ES-I3 (cell line): ENCODE results near the gene TTC7B.

Experiments
- H3K36me3 ChIP-seq: 2 replicates; pipeline ENCODE4 v1.6.1; 2013; ENCODE audit warnings: mild to moderate bottlenecking, low read length, control low read depth, moderate library complexity; ENCODE audit not compliant: insufficient read depth
- H3K4me1 ChIP-seq: 2 replicates; pipeline ENCODE4 v1.6.1; 2013; ENCODE audit warnings: mild to moderate bottlenecking, control low read depth, low read length; ENCODE audit not compliant: insufficient read depth
- H3K9ac ChIP-seq: 2 replicates; pipeline ENCODE4 v1.6.1; 2013; ENCODE audit warnings: low read depth, mild to moderate bottlenecking, low read length, moderate library complexity
- H3K9me3 ChIP-seq: 2 replicates; pipeline ENCODE4 v1.6.1; 2013; ENCODE audit warnings: mild to moderate bottlenecking, low read length, moderate library complexity; ENCODE audit not compliant: control insufficient read depth, insufficient read depth

The TTC7B gene

GRCh38 chr14:90758028-90758889 lies 58.0 kb downstream of the TTC7B start:
- H3K9me3 ChIP-seq = no peaks in the 10 kb centered on the region
- peaks cover 8% of the 10 kb centered on the region for H3K4me1 ChIP-seq
- peak overlapping the region; percentile 55 for H3K9ac ChIP-seq
- no peaks in the 10 kb centered on the region for H3K36me3 ChIP-seq

DNA sequence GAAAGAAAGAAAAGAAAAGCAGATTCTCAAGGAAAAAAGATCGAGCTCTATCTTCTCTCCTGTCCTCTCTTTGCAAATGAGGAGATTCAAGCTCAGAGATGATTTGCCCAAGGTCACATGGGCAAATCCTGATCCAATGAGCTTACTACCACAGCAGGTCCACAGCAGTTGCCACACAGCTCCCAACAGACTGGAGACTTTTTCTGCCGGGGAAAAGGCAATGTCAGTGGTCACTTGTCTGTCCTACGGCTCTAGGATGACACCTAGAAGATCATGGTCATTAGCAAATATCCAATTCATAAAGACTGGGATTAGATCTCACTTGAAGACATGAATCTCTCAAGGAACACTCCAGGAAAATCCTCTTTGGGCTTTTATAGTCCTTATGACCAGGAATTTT lies 58.8 kb downstream of the TTC7B start:
- Histone ChIP-seq H3K9ac (peak overlapping the region; percentile 55; the same call in 1 of the 2 replicates), H3K9me3 (no peaks in the 10 kb centered on the region), H3K36me3 (no peaks in the 10 kb centered on the region), H3K4me1 (peaks cover 8% of the 10 kb centered on the region)

- Histone ChIP-seq H3K36me3 (no peaks in the 10 kb centered on the region), H3K9ac (no peak overlapping the region), H3K9me3 (no peaks in the 10 kb centered on the region), H3K4me1 (peaks cover 8% of the 10 kb centered on the region)
Observed at GRCh38 chr14:90756755-90757345, 59.4 kb downstream of the TTC7B start.

DNA sequence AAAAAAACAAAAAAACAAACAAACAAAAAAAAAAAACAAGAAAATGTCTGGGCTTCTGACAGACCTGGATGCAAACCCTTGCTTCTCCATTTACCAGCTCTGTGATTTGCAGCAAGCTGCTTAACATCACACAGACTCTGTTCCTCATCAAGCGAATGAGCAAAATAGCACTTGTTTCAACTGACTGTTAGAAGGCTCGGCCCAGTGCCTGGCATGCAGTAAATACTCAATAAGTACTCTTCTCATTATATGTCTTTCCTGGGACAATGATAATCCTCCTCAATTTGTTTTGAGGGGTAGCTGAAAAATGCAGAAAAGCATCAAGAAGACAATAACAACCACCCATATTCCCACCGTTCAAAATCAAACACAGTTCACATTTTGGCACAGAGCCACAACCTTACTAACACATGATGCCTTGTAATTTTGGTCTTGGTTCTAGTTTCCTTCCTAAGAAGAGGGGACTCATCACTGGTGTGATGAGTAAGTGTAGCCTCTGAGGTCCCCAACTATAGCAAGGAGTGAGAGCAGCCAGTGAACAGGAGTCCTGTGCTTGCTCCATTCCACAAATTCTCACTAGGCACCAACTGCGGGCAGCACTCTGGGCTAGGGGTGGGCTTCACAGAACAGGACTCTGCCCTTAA lies 60.4 kb downstream of the TTC7B start:
- Histone ChIP-seq H3K9me3 (no peaks in the 10 kb centered on the region), H3K9ac (no peak overlapping the region), H3K36me3 (no peaks in the 10 kb centered on the region), H3K4me1 (peaks cover 8% of the 10 kb centered on the region)

GRCh38 chr14:90753456-90754005 lies 62.7 kb downstream of the TTC7B start:
- no peak overlapping the region for H3K9ac ChIP-seq
- no peaks in the 10 kb centered on the region for H3K9me3 ChIP-seq
- peaks cover 4% of the 10 kb centered on the region; the same call in 1 of the 2 replicates for H3K4me1 ChIP-seq
- H3K36me3 ChIP-seq = no peaks in the 10 kb centered on the region

GRCh38 chr14:90750701-90751100 lies 65.5 kb downstream of the TTC7B start:
- Histone ChIP-seq H3K36me3 (no peaks in the 10 kb centered on the region), H3K9me3 (peaks cover 4% of the 10 kb centered on the region; the same call in 1 of the 2 replicates), H3K4me1 (no peaks in the 10 kb centered on the region), H3K9ac (no peak overlapping the region)

- no peaks in the 10 kb centered on the region for H3K36me3 ChIP-seq
- peaks cover 4% of the 10 kb centered on the region; the same call in 1 of the 2 replicates for H3K9me3 ChIP-seq
- no peaks in the 10 kb centered on the region for H3K4me1 ChIP-seq
- H3K9ac ChIP-seq = no peak overlapping the region
Observed at GRCh38 chr14:90750191-90750590, 66.0 kb downstream of the TTC7B start.

GRCh38 chr14:90747909-90748308 lies 68.3 kb downstream of the TTC7B start:
- no peaks in the 10 kb centered on the region for H3K36me3 ChIP-seq
- H3K9ac ChIP-seq = no peak overlapping the region
- H3K9me3 ChIP-seq = peaks cover 4% of the 10 kb centered on the region; the same call in 1 of the 2 replicates
- H3K4me1 ChIP-seq = no peaks in the 10 kb centered on the region

GRCh38 chr14:90743826-90744225 lies 72.4 kb downstream of the TTC7B start:
- H3K36me3 ChIP-seq = no peaks in the 10 kb centered on the region
- H3K4me1 ChIP-seq = no peaks in the 10 kb centered on the region
- H3K9ac ChIP-seq = no peak overlapping the region
- H3K9me3 ChIP-seq = peaks cover 4% of the 10 kb centered on the region; the same call in 1 of the 2 replicates

- no peaks in the 10 kb centered on the region for H3K36me3 ChIP-seq
- peaks cover 4% of the 10 kb centered on the region; the same call in 1 of the 2 replicates for H3K9me3 ChIP-seq
- H3K9ac ChIP-seq = no peak overlapping the region
- no peaks in the 10 kb centered on the region for H3K4me1 ChIP-seq
Observed at GRCh38 chr14:90743425-90743824, 72.8 kb downstream of the TTC7B start.

GRCh38 chr14:90742729-90743128 lies 73.5 kb downstream of the TTC7B start:
- Histone ChIP-seq H3K36me3 (no peaks in the 10 kb centered on the region), H3K4me1 (no peaks in the 10 kb centered on the region), H3K9ac (no peak overlapping the region), H3K9me3 (peaks cover 4% of the 10 kb centered on the region; the same call in 1 of the 2 replicates)

GRCh38 chr14:90742252-90742651 lies 74.0 kb downstream of the TTC7B start:
- no peaks in the 10 kb centered on the region for H3K4me1 ChIP-seq
- H3K36me3 ChIP-seq = no peaks in the 10 kb centered on the region
- no peak overlapping the region for H3K9ac ChIP-seq
- H3K9me3 ChIP-seq = peaks cover 2% of the 10 kb centered on the region; the same call in 1 of the 2 replicates

DNA sequence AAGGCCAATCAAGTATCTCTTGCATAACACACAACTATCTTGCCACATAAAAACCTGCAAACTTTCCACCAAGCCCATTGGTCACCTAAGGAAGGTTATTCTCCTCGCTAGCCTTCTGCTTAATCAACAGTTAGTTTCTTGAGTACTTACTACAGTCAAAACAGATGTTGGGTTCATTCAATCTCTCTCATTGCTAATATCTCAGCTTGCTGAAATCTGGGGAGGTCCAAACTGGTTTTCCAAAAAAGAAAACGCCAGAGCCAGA lies 74.6 kb downstream of the TTC7B start:
- no peaks in the 10 kb centered on the region for H3K36me3 ChIP-seq
- no peaks in the 10 kb centered on the region for H3K4me1 ChIP-seq
- H3K9me3 ChIP-seq = no peaks in the 10 kb centered on the region
- H3K9ac ChIP-seq = no peak overlapping the region

DNA sequence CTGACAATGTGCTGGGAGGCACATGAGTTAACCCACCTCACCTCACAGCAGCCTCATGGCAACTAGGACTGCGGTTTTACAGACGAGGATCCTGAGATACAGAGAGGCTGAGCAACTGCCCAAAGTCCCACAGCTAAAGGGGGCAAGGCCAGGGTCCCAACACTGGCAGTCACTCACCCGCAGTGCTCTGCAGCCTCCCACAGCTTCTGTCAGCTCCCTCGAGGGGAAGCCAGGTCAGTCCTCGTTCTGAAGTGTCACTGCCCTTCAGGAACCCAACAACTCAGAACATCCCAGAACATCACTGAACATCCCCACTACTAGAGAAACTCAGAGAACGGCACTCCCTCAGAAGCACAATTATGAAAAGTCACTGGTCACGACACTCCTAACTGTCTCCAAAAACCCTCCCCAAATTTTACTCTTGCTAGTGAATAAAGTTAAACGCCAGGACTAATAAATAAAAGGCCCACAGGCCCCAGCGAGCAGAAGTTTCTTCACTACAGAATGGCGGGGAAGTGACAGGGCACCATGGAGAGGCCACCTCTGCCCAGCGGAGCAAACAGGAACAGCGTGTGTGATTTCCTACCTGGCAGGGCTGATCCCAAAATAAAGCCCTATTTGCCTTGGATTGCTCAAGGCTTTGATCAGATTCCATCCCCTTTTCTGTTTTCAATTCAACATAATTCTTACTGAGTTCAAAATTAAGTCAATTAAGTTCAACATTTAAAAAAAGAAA lies 75.1 kb downstream of the TTC7B start:
- no peaks in the 10 kb centered on the region for H3K4me1 ChIP-seq
- H3K9me3 ChIP-seq = no peaks in the 10 kb centered on the region
- H3K9ac ChIP-seq = no peak overlapping the region
- no peaks in the 10 kb centered on the region for H3K36me3 ChIP-seq
